Measurements from ENCODE around the gene CTTNBP2.

DNA sequence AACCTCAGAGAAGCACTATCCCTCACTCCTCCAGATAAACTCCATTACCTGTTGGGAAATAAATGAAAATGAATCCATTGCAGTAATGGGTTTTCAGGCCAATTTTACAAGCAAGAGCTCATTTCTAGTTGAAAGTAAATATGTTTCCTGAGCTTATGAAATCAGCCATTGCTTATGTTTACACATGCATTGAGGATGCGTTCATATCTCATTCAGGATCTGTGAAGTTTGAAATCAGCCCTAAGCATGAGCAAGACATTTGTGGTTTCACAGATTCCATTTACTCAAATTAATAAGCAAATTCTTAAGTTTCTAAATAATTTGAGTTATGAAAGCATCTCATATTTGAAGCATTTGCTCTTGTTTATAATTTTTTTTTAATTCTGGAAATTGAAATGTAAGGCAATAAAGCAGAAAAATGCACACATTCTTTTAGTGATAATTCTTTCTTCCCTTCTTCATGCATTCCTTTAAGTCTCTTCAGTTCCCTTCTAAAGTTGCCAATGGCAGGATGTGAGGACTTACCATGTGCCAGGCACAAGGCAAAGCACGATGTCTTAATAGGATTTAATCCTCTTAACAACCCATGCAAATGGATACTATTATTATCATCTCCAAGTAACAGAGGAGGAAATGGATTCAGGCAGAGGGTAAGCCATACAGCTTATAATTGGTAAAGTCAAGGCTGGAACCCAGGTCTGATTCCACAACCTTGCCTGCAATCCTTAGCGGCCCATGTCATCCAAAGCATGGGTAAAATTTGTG lies 35.0 kb upstream of the CTTNBP2 start:
- no peak for TF ChIP-seq CTCF (IDR thresholded peaks at IDR 0.05)
- TF ChIP-seq EP300 (IDR thresholded peaks at IDR 0.05; ENCODE audit: low read depth): no peak
- no peak for TF ChIP-seq POLR2A (IDR thresholded peaks at IDR 0.05)
- TF ChIP-seq POLR2AphosphoS5 (IDR thresholded peaks at IDR 0.05): no peak

Data from transverse colon (tissue), 4 donors.